ENCODE results near the gene FBXL17. TPM values are rescaled to one million over a fixed set of nuclear protein-coding genes. Genes with fewer than 3 reads are reported as not detected.

The FBXL17 gene
- total RNA-seq, 1 experiment from 2014 or later: 11.6 TPM

- Histone ChIP-seq H3K4me3 (ENCODE audit: low read depth, low read length) (no peak overlapping the region), H3K36me3 (ENCODE audit: control insufficient read depth, insufficient read depth, low read length) (no peaks in the 10 kb centered on the region), H3K27me3 (replicated peaks; ENCODE audit: control insufficient read depth, insufficient read depth, low read length) (no peaks in the 10 kb centered on the region), H3K4me1 (no peaks in the 10 kb centered on the region), H3K9me3 (no peaks in the 10 kb centered on the region)
- DNase-seq: no peak
- POLR2A ChIA-PET: no interaction called here
- intact Hi-C loops (cut with micrococcal nuclease; ENCODE audit: unreplicated experiment): no loop called here
- no TSS peak for BruUV-seq (replicated peaks)
- Mint-ChIP-seq H3K9me3 (ENCODE audit: unreplicated experiment) (no peaks in the 10 kb centered on the region), H3K27ac (ENCODE audit: unreplicated experiment) (no peak overlapping the region), H3K4me3 (ENCODE audit: unreplicated experiment) (no peak overlapping the region), H3K36me3 (ENCODE audit: insufficient read depth, unreplicated experiment) (no peaks in the 10 kb centered on the region), H3K27me3 (ENCODE audit: insufficient read depth, unreplicated experiment) (no peaks in the 10 kb centered on the region), H3K4me1 (ENCODE audit: low read depth, unreplicated experiment) (no peaks in the 10 kb centered on the region)
- CTCF ChIA-PET: no interaction called here
- TF ChIP-seq CTCF (IDR thresholded peaks at IDR 0.05; ENCODE audit: insufficient read depth in 1 of 2, low read depth in 1 of 2, low read length in 1 of 2, severe bottlenecking in 1 of 2, unreplicated experiment in 1 of 2): no peak
Observed at GRCh38 chr5:108174286-108174685, 207.6 kb downstream of the FBXL17 start.

- H3K4me3 Mint-ChIP-seq (ENCODE audit: unreplicated experiment): no peak overlapping the region
- no peaks in the 10 kb centered on the region for H3K9me3 Mint-ChIP-seq (ENCODE audit: unreplicated experiment)
- no peaks in the 10 kb centered on the region for H3K4me1 ChIP-seq
- H3K27me3 Mint-ChIP-seq (ENCODE audit: insufficient read depth, unreplicated experiment): no peaks in the 10 kb centered on the region
- ChIA-PET POLR2A (no interaction called here), CTCF (no interaction called here)
- no peak overlapping the region for H3K4me3 ChIP-seq (ENCODE audit: low read depth, low read length)
- H3K4me1 Mint-ChIP-seq (ENCODE audit: low read depth, unreplicated experiment): no peaks in the 10 kb centered on the region
- H3K27me3 ChIP-seq (replicated peaks; ENCODE audit: control insufficient read depth, insufficient read depth, low read length): no peaks in the 10 kb centered on the region
- no peaks in the 10 kb centered on the region for H3K36me3 Mint-ChIP-seq (ENCODE audit: insufficient read depth, unreplicated experiment)
- BruUV-seq (replicated peaks): no TSS peak
- no peaks in the 10 kb centered on the region for H3K36me3 ChIP-seq (ENCODE audit: control insufficient read depth, insufficient read depth, low read length)
- no peak for TF ChIP-seq CTCF (IDR thresholded peaks at IDR 0.05; ENCODE audit: insufficient read depth in 1 of 2, low read depth in 1 of 2, low read length in 1 of 2, severe bottlenecking in 1 of 2, unreplicated experiment in 1 of 2)
- no peak overlapping the region for H3K27ac Mint-ChIP-seq (ENCODE audit: unreplicated experiment)
- H3K9me3 ChIP-seq: no peaks in the 10 kb centered on the region
- no peak for DNase-seq
- intact Hi-C loops (cut with micrococcal nuclease; ENCODE audit: unreplicated experiment): no loop called here
Observed at GRCh38 chr5:108171759-108172158, 210.1 kb downstream of the FBXL17 start.

DNA sequence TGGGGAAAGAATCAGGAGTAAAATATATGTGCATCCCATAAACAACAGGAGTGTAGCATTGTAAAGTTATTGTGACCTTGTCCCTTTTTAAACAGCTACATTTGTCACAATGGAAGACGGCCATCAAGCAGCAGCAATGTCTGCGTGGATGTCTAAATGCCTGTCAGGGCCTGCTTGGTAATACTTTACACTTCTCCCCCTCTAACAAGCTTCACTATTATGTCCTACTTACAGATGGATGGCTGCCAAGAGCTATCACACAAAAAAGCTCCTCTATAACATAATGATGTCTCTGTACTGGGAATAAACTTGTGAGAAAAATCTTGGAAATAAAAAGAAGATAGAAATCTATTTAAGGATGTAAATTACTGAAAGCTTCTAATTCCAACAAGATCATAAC lies 213.0 kb downstream of the FBXL17 start:
- Mint-ChIP-seq H3K4me1 (ENCODE audit: low read depth, unreplicated experiment) (no peaks in the 10 kb centered on the region), H3K9me3 (ENCODE audit: unreplicated experiment) (no peaks in the 10 kb centered on the region), H3K27me3 (ENCODE audit: insufficient read depth, unreplicated experiment) (no peaks in the 10 kb centered on the region), H3K36me3 (ENCODE audit: insufficient read depth, unreplicated experiment) (no peaks in the 10 kb centered on the region), H3K4me3 (ENCODE audit: unreplicated experiment) (no peak overlapping the region), H3K27ac (ENCODE audit: unreplicated experiment) (no peak overlapping the region)
- Histone ChIP-seq H3K4me1 (no peaks in the 10 kb centered on the region), H3K36me3 (ENCODE audit: control insufficient read depth, insufficient read depth, low read length) (no peaks in the 10 kb centered on the region), H3K9me3 (no peaks in the 10 kb centered on the region), H3K4me3 (ENCODE audit: low read depth, low read length) (no peak overlapping the region), H3K27me3 (replicated peaks; ENCODE audit: control insufficient read depth, insufficient read depth, low read length) (no peaks in the 10 kb centered on the region)
- ChIA-PET CTCF (no interaction called here), POLR2A (no interaction called here)
- intact Hi-C loops (cut with micrococcal nuclease; ENCODE audit: unreplicated experiment): no loop called here
- DNase-seq: no peak
- no TSS peak for BruUV-seq (replicated peaks)
- TF ChIP-seq CTCF (IDR thresholded peaks at IDR 0.05; ENCODE audit: insufficient read depth in 1 of 2, low read depth in 1 of 2, low read length in 1 of 2, severe bottlenecking in 1 of 2, unreplicated experiment in 1 of 2): no peak

Data from Caco-2 (cell line).